ENCODE results near the gene CMTM5.

Gene CMTM5

GRCh38 chr14:23346693-23347405 lies 30.0 kb upstream of the CMTM5 start:
- no peak for TF ChIP-seq CTCF (IDR thresholded peaks at IDR 0.05; ENCODE audit: borderline replicate concordance, control extremely low read depth, extremely low read depth, insufficient read depth, missing control alignments)
- DNase-seq (ENCODE audit: low spot score), result no peak
- in situ Hi-C loops (cut with MboI; ENCODE audit: low sequenced_read_pairs, unreplicated experiment), result no loop called here

GRCh38 chr14:23347406-23348296 lies 29.2 kb upstream of the CMTM5 start:
- no peak for TF ChIP-seq CTCF (IDR thresholded peaks at IDR 0.05; ENCODE audit: borderline replicate concordance, control extremely low read depth, extremely low read depth, insufficient read depth, missing control alignments)
- DNase-seq (ENCODE audit: low spot score), result peak; percentile 21
- in situ Hi-C loops (cut with MboI; ENCODE audit: low sequenced_read_pairs, unreplicated experiment), result no loop called here

DNA sequence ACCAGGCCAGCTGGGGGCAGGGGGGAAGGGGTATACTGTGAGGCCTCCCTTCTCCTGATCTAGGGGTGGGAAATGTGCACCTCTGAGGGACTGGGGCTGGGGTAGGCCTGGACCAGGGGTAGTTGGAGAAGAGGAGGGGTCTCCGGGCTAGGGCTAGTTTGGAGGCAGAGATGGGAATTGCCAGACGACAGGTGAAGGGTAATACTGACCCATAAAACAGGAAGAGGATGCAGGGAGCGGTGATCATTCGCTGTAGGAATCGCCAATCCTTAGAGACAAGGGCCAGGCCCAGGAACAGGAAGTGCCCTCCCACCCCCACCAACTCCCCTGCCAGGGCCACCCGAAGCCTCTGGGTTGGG lies 28.6 kb upstream of the CMTM5 start:
- in situ Hi-C loops (cut with MboI; ENCODE audit: low sequenced_read_pairs, unreplicated experiment), result no loop called here
- peak; percentile 13 for DNase-seq (ENCODE audit: low spot score)
- no peak for TF ChIP-seq CTCF (IDR thresholded peaks at IDR 0.05; ENCODE audit: borderline replicate concordance, control extremely low read depth, extremely low read depth, insufficient read depth, missing control alignments)

DNA sequence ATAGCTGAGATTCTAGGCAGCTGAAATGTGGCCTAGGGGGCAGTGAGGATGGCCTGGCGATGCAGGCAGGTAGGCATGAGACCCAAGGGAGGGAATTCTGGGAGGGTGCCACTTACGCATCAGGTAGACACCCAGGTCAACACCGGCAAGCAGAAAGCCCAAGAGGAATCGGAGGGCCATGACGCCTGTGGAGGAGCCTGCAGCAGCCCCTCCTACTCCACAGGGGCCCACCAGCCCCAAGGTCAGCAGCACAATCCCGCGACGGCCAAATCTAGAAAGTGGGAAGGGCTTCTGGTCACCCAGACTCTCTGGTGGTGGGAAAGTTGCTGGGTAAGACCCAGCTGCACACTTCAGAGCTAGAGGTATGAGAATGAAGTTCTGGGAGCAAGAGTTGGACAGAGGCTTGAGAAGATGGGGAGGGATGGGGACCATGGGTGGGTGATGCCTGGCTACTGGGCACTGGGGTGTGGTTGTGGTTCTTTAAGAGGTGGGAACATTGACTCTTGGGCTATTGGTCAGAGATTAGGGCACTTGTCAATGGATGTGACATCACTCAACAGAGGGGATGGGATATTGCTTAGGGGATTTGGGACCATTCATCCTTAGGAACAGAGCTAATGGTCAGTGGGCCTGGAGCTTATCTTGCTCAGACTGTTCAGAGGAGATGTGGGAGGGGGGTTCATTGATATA lies 27.5 kb upstream of the CMTM5 start:
- peak; percentile 21 for DNase-seq (ENCODE audit: low spot score)
- no peak for TF ChIP-seq CTCF (IDR thresholded peaks at IDR 0.05; ENCODE audit: borderline replicate concordance, control extremely low read depth, extremely low read depth, insufficient read depth, missing control alignments)

GRCh38 chr14:23351681-23352505 lies 25.0 kb upstream of the CMTM5 start:
- in situ Hi-C loops (cut with MboI; ENCODE audit: low sequenced_read_pairs, unreplicated experiment), result no loop called here

More for the DNA sequence above, 27.5 kb upstream of the CMTM5 start:
- in situ Hi-C loops (cut with MboI; ENCODE audit: low sequenced_read_pairs, unreplicated experiment), result no loop called here

More at GRCh38 chr14:23351681-23352505, 25.0 kb upstream of the CMTM5 start:
- no peak for TF ChIP-seq CTCF (IDR thresholded peaks at IDR 0.05; ENCODE audit: borderline replicate concordance, control extremely low read depth, extremely low read depth, insufficient read depth, missing control alignments)
- peak; percentile 46 for DNase-seq (ENCODE audit: low spot score)
